ENCODE results near the gene SCUBE1.

GRCh38 chr22:43267981-43268660 is 75.1 kb downstream of the SCUBE1 start:
- TF ChIP-seq CTCF (IDR thresholded peaks at IDR 0.05) (no peak), POLR2A (IDR thresholded peaks at IDR 0.05) (no peak)

Measured in esophagus squamous epithelium (tissue), 4 donors.